ENCODE data around the gene EIF1AD. TPM values are rescaled to one million over a fixed set of nuclear protein-coding genes. Genes with fewer than 3 reads are reported as not detected.
A peak's percentile ranks its signal among the peaks of the same experiment; 100 is the strongest.

Gene EIF1AD
- total and polyA plus RNA-seq, 2 experiments from 2014 or later, result 16.1 to 32.1 TPM

DNA sequence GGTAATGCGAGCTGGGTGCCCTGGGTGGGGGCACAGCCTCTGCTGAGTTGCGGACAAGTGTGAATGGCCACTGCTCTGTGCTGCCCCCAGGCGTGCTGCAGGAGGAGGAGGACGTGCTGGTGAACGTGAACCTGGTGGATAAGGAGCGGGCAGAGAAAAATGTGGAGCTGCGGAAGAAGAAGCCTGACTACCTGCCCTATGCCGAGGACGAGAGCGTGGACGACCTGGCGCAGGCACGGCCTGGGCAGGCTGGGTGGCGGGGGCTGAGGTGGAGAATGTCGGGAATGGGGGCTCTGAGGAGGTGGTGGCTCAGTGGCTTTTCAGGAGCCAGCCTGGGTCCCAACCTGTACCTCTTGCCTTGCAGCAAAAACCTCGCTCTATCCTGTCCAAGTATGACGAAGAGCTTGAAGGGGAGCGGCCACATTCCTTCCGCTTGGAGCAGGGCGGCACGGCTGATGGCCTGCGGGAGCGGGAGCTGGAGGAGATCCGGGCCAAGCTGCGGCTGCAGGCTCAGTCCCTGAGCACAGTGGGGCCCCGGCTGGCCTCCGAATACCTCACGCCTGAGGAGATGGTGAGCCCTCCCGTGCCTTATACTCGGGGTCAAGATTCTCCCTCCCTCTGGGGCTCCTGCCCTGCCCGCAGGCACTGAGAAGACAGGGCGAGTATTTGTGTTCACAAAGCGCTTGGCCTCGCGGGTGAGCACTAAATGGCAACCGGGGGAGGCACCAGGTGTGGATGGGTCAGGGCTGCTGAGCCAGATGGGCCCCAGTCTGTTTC lies 35.8 kb downstream of the EIF1AD start:
- H3K4me3 ChIP-seq, result no peak overlapping the region
- Mint-ChIP-seq H3K4me3 (no peak overlapping the region), H3K4me1 (peaks cover 17% of the 10 kb centered on the region), H3K36me3 (ENCODE audit: low read depth) (peaks cover 66% of the 10 kb centered on the region), H3K27ac (no peak overlapping the region), H3K9me3 (peaks cover 6% of the 10 kb centered on the region), H3K27me3 (ENCODE audit: insufficient read depth, low read depth, poor library complexity) (peaks cover 20% of the 10 kb centered on the region)
- H3K4me2 ChIP-seq, result no peak overlapping the region
- H3K27me3 ChIP-seq (ENCODE audit: insufficient read depth), result no peaks in the 10 kb centered on the region
- H3K9me2 ChIP-seq (ENCODE audit: insufficient read depth), result no peaks in the 10 kb centered on the region
- peaks cover 13% of the 10 kb centered on the region for H4K20me1 ChIP-seq (replicated peaks; ENCODE audit: insufficient read depth)
- peaks cover 26% of the 10 kb centered on the region for H3K79me2 ChIP-seq (replicated peaks; ENCODE audit: insufficient read depth)
- H2AFZ ChIP-seq, result no peak overlapping the region
- no peak overlapping the region for H3K27ac ChIP-seq (ENCODE audit: low read depth)
- no peak for ATAC-seq
- peaks cover 3% of the 10 kb centered on the region; the same call in 1 of the 2 replicates for H3F3A ChIP-seq (replicated peaks; ENCODE audit: low read depth)
- DNase-seq (ENCODE audit: low spot score), result no peak
- no peaks in the 10 kb centered on the region; the same call in 1 of the 2 replicates for H3K36me3 ChIP-seq (ENCODE audit: insufficient read depth)
- TF ChIP-seq JUNB (IDR thresholded peaks at IDR 0.05; ENCODE audit: unreplicated experiment) (no peak), EZH2phosphoT487 (IDR thresholded peaks at IDR 0.05; ENCODE audit: unreplicated experiment) (no peak), POLR2AphosphoS5 (IDR thresholded peaks at IDR 0.05; ENCODE audit: low read depth) (no peak)
- TF ChIP-seq, protein P1, sequence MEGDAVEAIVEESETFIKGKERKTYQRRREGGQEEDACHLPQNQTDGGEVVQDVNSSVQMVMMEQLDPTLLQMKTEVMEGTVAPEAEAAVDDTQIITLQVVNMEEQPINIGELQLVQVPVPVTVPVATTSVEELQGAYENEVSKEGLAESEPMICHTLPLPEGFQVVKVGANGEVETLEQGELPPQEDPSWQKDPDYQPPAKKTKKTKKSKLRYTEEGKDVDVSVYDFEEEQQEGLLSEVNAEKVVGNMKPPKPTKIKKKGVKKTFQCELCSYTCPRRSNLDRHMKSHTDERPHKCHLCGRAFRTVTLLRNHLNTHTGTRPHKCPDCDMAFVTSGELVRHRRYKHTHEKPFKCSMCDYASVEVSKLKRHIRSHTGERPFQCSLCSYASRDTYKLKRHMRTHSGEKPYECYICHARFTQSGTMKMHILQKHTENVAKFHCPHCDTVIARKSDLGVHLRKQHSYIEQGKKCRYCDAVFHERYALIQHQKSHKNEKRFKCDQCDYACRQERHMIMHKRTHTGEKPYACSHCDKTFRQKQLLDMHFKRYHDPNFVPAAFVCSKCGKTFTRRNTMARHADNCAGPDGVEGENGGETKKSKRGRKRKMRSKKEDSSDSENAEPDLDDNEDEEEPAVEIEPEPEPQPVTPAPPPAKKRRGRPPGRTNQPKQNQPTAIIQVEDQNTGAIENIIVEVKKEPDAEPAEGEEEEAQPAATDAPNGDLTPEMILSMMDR (conservative IDR thresholded peaks at IDR 0.05; ENCODE audit: low read depth in 2 of 2), result peak in 1 of 2 experiments; percentile 27; a peak in 2 of 4 replicates
- H3K4me1 ChIP-seq (ENCODE audit: insufficient read depth), result peaks cover 8% of the 10 kb centered on the region

GRCh38 chr11:65964906-65965305 lies 37.1 kb downstream of the EIF1AD start:
- H3K4me3 Mint-ChIP-seq, result no peak overlapping the region
- H3K36me3 ChIP-seq (ENCODE audit: insufficient read depth), result no peaks in the 10 kb centered on the region; the same call in 1 of the 2 replicates
- peaks cover 8% of the 10 kb centered on the region for H3K4me1 ChIP-seq (ENCODE audit: insufficient read depth)
- no peak overlapping the region for H3K4me2 ChIP-seq
- H3K9me2 ChIP-seq (ENCODE audit: insufficient read depth), result no peaks in the 10 kb centered on the region
- DNase-seq (ENCODE audit: low spot score) (no peak), ATAC-seq (no peak)
- TF ChIP-seq EZH2phosphoT487 (IDR thresholded peaks at IDR 0.05; ENCODE audit: unreplicated experiment) (no peak), POLR2AphosphoS5 (IDR thresholded peaks at IDR 0.05; ENCODE audit: low read depth) (no peak), CREB1 (CRISPR knock-in tag; IDR thresholded peaks at IDR 0.05; ENCODE audit: low read depth) (no peak), NANOG (IDR thresholded peaks at IDR 0.05; ENCODE audit: borderline replicate concordance) (no peak)
- TF ChIP-seq, protein P1 (conservative IDR thresholded peaks at IDR 0.05; ENCODE audit: low read depth in 2 of 2), result no peak
- TF ChIP-seq, protein P2, sequence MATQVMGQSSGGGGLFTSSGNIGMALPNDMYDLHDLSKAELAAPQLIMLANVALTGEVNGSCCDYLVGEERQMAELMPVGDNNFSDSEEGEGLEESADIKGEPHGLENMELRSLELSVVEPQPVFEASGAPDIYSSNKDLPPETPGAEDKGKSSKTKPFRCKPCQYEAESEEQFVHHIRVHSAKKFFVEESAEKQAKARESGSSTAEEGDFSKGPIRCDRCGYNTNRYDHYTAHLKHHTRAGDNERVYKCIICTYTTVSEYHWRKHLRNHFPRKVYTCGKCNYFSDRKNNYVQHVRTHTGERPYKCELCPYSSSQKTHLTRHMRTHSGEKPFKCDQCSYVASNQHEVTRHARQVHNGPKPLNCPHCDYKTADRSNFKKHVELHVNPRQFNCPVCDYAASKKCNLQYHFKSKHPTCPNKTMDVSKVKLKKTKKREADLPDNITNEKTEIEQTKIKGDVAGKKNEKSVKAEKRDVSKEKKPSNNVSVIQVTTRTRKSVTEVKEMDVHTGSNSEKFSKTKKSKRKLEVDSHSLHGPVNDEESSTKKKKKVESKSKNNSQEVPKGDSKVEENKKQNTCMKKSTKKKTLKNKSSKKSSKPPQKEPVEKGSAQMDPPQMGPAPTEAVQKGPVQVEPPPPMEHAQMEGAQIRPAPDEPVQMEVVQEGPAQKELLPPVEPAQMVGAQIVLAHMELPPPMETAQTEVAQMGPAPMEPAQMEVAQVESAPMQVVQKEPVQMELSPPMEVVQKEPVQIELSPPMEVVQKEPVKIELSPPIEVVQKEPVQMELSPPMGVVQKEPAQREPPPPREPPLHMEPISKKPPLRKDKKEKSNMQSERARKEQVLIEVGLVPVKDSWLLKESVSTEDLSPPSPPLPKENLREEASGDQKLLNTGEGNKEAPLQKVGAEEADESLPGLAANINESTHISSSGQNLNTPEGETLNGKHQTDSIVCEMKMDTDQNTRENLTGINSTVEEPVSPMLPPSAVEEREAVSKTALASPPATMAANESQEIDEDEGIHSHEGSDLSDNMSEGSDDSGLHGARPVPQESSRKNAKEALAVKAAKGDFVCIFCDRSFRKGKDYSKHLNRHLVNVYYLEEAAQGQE (IDR thresholded peaks at IDR 0.05; ENCODE audit: unreplicated experiment), result no peak
- peaks cover 19% of the 10 kb centered on the region for H3K27me3 Mint-ChIP-seq (ENCODE audit: insufficient read depth, low read depth, poor library complexity)
- H3K27ac Mint-ChIP-seq, result no peak overlapping the region
- H4K20me1 ChIP-seq (replicated peaks; ENCODE audit: insufficient read depth), result peaks cover 13% of the 10 kb centered on the region
- peaks cover 12% of the 10 kb centered on the region for H3K4me1 Mint-ChIP-seq
- no peak overlapping the region for H2AFZ ChIP-seq
- H3K79me2 ChIP-seq (replicated peaks; ENCODE audit: insufficient read depth), result peaks cover 26% of the 10 kb centered on the region
- H3F3A ChIP-seq (replicated peaks; ENCODE audit: low read depth), result peaks cover 3% of the 10 kb centered on the region; the same call in 1 of the 2 replicates
- H3K4me3 ChIP-seq, result no peak overlapping the region
- no peaks in the 10 kb centered on the region for H3K27me3 ChIP-seq (ENCODE audit: insufficient read depth)
- H3K36me3 Mint-ChIP-seq (ENCODE audit: low read depth), result peaks cover 58% of the 10 kb centered on the region
- no peak overlapping the region for H3K27ac ChIP-seq (ENCODE audit: low read depth)
- H3K9me3 Mint-ChIP-seq, result peaks cover 2% of the 10 kb centered on the region; the same call in 1 of the 3 replicates
